ENCODE data around the gene FN1. TPM values are rescaled to one million over a fixed set of nuclear protein-coding genes. Genes with fewer than 3 reads are reported as not detected.

FN1 gene
- total RNA-seq, 1 experiment from 2014 or later = 11.1 TPM

DNA sequence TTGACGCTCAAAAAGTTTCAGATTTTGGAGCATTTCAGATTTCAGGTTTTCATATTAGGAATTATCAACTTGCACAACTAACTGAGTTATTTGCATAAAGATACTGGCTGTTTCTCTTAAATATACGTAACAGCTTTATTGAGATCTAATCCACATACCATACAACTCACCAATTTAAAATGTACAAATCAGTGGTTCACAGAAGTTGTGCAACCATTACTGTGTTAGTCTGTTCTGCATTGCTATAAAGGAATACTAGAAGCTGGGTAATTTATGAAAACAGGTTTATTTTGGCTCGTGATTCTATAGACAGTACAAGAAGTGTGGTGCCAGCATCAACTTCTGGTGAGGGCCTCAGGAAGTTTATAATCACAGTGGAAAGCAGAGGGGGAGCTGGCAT lies 115.8 kb downstream of the FN1 start:
- no peaks in the 10 kb centered on the region for H3K9me3 ChIP-seq (ENCODE audit: control insufficient read depth in 1 of 2, insufficient read depth in 1 of 2, low read depth in 1 of 2, low read length in 2 of 2)
- H3K9me2 ChIP-seq (ENCODE audit: insufficient read depth) = no peaks in the 10 kb centered on the region
- peaks cover 4% of the 10 kb centered on the region; the same call in 1 of the 2 replicates for H4K20me1 ChIP-seq (ENCODE audit: insufficient read depth)
- TF ChIP-seq POLR2AphosphoS5 (IDR thresholded peaks at IDR 0.05; ENCODE audit: low read depth, low read length) = no peak
- TF ChIP-seq ELF1 (IDR thresholded peaks at IDR 0.05; ENCODE audit: borderline replicate concordance, low read depth) = no peak
- TF ChIP-seq EGR1 (IDR thresholded peaks at IDR 0.05; ENCODE audit: low read depth) = no peak
- no peak for TF ChIP-seq POLR2A (IDR thresholded peaks at IDR 0.05; ENCODE audit: borderline replicate concordance, extremely low read depth, insufficient read depth, insufficient read length)
- TF ChIP-seq FOSL1 (IDR thresholded peaks at IDR 0.05; ENCODE audit: low read depth) = no peak
- TF ChIP-seq RAD21 (IDR thresholded peaks at IDR 0.05; ENCODE audit: low read depth) = no peak
- no peak for TF ChIP-seq YY1 (IDR thresholded peaks at IDR 0.05; ENCODE audit: extremely low read depth, insufficient replicate concordance, low read depth, low read length)
- no peak for TF ChIP-seq CEBPB (IDR thresholded peaks at IDR 0.05; ENCODE audit: low read depth)
- no peak for TF ChIP-seq CBX3 (IDR thresholded peaks at IDR 0.05; ENCODE audit: low read depth)
- TF ChIP-seq, protein P1, sequence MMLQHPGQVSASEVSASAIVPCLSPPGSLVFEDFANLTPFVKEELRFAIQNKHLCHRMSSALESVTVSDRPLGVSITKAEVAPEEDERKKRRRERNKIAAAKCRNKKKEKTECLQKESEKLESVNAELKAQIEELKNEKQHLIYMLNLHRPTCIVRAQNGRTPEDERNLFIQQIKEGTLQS (IDR thresholded peaks at IDR 0.05) = no peak
- no peak for TF ChIP-seq JUND (IDR thresholded peaks at IDR 0.05)
- TF ChIP-seq SP1 (IDR thresholded peaks at IDR 0.05; ENCODE audit: low read depth) = no peak
- TF ChIP-seq, protein P2, sequence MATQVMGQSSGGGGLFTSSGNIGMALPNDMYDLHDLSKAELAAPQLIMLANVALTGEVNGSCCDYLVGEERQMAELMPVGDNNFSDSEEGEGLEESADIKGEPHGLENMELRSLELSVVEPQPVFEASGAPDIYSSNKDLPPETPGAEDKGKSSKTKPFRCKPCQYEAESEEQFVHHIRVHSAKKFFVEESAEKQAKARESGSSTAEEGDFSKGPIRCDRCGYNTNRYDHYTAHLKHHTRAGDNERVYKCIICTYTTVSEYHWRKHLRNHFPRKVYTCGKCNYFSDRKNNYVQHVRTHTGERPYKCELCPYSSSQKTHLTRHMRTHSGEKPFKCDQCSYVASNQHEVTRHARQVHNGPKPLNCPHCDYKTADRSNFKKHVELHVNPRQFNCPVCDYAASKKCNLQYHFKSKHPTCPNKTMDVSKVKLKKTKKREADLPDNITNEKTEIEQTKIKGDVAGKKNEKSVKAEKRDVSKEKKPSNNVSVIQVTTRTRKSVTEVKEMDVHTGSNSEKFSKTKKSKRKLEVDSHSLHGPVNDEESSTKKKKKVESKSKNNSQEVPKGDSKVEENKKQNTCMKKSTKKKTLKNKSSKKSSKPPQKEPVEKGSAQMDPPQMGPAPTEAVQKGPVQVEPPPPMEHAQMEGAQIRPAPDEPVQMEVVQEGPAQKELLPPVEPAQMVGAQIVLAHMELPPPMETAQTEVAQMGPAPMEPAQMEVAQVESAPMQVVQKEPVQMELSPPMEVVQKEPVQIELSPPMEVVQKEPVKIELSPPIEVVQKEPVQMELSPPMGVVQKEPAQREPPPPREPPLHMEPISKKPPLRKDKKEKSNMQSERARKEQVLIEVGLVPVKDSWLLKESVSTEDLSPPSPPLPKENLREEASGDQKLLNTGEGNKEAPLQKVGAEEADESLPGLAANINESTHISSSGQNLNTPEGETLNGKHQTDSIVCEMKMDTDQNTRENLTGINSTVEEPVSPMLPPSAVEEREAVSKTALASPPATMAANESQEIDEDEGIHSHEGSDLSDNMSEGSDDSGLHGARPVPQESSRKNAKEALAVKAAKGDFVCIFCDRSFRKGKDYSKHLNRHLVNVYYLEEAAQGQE (IDR thresholded peaks at IDR 0.05; ENCODE audit: low read depth) = no peak
- TF ChIP-seq EZH2phosphoT487 (IDR thresholded peaks at IDR 0.05; ENCODE audit: borderline replicate concordance) = no peak
- H3K27me3 ChIP-seq (ENCODE audit: insufficient read depth, low read length) = no peaks in the 10 kb centered on the region
- H3K4me1 ChIP-seq (ENCODE audit: control insufficient read depth in 1 of 2, insufficient read depth in 2 of 2, low read length in 2 of 2) = no peaks in the 10 kb centered on the region
- peaks cover 93% of the 10 kb centered on the region for H3K79me2 ChIP-seq (ENCODE audit: insufficient read depth, low read length)
- no peak overlapping the region for H2AFZ ChIP-seq (ENCODE audit: low read depth, low read length, poor library complexity, severe bottlenecking)
- ChIA-PET CTCF (no interaction called here), POLR2A (no interaction called here), RAD21 (ENCODE audit: low non-redundant PET in 1 of 2, low total read pairs in 2 of 2, uncharacterized antibody in 2 of 2, unreplicated experiment in 2 of 2) (no interaction called here)
- no peak overlapping the region for H3K4me2 ChIP-seq (ENCODE audit: low read length)
- intact Hi-C loops (cut with micrococcal nuclease) = no loop called here
- DNase-seq (ENCODE audit: low read depth, low spot score) (no peak), ATAC-seq (no peak)
- peaks cover 33 to 48% of the 10 kb centered on the region in 2 experiments for H3K36me3 ChIP-seq (ENCODE audit: control insufficient read depth in 1 of 2, insufficient read depth in 2 of 2, low read length in 2 of 2)
- no TSS peak for BruUV-seq (replicated peaks)
- H3K9ac ChIP-seq (ENCODE audit: low read length) = no peak overlapping the region
- H3K27ac ChIP-seq (ENCODE audit: low read depth, low read length) = no peak overlapping the region
- H3K4me3 ChIP-seq (replicated peaks in 1 of 2; ENCODE audit: low read depth in 1 of 2, low read length in 2 of 2) = no peak overlapping the region
